Erythroblast (primary cell): Measurements from ENCODE around the gene CCDC51.

Experiments
- GATA1 ChIP-seq: IDR thresholded peaks from 2 replicates; pipeline ENCODE4 v1.6.1; 2011; ENCODE audit warnings: low read depth, mild to moderate bottlenecking, control low read depth, low read length, moderate library complexity
- POLR2A ChIP-seq: IDR thresholded peaks from 2 replicates; pipeline ENCODE4 v1.6.1; 2011; ENCODE audit warnings: mild to moderate bottlenecking, low read length

- TF ChIP-seq POLR2A, result no peak
- no peak for TF ChIP-seq GATA1
These were observed 32.3 kb downstream of the CCDC51 start for GRCh38 chr3:48407542-48408099.
